GM03348 (cell line): ENCODE data around the gene TMEM223.
"Not testable (repeated sequence)": the region's sequence is repeated elsewhere in the genome, so short reads cannot be mapped to it uniquely, and the experiment has no call there.

Source experiments
- DNase-seq: peaks from one replicate; pipeline ENCODE4 v3.0.0; 2012; ENCODE audit warnings: low spot score

TMEM223 gene

GRCh38 chr11:62752994-62753735, 38.6 kb downstream of the TMEM223 start:
- no peak for DNase-seq

GRCh38 chr11:62752177-62752785, 39.5 kb downstream of the TMEM223 start:
- DNase-seq = no peak

GRCh38 chr11:62749931-62750330, 41.9 kb downstream of the TMEM223 start:
- DNase-seq = not testable (repeated sequence)

GRCh38 chr11:62747475-62748160, 44.2 kb downstream of the TMEM223 start:
- no peak for DNase-seq
